GM18517 (cell line): Measurements from ENCODE around the gene SEPHS2.
"Not testable (repeated sequence)": the region's sequence is repeated elsewhere in the genome, so short reads cannot be mapped to it uniquely, and the experiment has no call there.

Source experiments
- ATAC-seq: cut with Tn5 transposase; IDR thresholded peaks from one replicate; pipeline ENCODE4 v1.9.1; 2021; ENCODE audit warnings: mild to moderate bottlenecking, moderate library complexity; ENCODE audit not compliant: unreplicated experiment

SEPHS2 gene, protein sequence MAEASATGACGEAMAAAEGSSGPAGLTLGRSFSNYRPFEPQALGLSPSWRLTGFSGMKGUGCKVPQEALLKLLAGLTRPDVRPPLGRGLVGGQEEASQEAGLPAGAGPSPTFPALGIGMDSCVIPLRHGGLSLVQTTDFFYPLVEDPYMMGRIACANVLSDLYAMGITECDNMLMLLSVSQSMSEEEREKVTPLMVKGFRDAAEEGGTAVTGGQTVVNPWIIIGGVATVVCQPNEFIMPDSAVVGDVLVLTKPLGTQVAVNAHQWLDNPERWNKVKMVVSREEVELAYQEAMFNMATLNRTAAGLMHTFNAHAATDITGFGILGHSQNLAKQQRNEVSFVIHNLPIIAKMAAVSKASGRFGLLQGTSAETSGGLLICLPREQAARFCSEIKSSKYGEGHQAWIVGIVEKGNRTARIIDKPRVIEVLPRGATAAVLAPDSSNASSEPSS

DNA sequence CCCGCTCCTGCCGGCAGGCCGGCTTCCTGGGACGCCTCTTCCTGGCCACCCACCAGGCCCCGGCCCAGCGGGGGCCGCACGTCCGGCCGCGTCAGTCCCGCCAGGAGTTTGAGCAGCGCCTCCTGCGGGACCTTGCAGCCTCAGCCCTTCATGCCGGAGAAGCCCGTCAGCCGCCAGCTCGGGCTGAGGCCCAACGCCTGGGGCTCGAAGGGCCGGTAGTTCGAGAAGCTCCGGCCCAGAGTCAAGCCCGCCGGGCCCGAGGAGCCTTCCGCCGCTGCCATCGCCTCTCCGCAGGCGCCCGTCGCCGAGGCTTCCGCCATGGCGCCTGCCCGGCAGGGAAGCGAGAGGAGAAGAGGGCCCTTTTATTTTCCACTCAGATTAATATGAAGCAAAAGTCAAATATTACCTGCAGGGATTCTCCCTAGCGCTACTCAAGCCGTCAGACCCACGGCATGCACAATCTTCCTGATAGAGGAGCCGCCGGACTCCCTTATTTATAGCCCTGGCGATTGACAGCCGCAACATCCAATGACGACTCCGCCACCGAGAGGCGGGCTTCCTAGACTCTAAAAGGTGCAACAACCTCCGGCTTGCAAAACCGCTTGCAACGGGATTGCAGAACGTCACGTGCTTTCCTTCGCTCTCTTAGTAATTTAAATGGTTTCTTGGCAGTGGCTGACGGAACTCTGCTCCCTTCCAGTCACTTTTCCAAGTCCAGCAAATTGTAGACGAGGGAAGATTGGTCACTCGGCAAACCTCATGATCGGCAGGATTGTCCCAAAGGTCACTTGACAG lies at the start of gene SEPHS2:
Gene SEPHS2, minus strand, starts transcription at position 467 of the 795 bp plus-strand sequence. Its CDS starts 147 bp downstream, at position 320.
- peak; percentile 63 for ATAC-seq

DNA sequence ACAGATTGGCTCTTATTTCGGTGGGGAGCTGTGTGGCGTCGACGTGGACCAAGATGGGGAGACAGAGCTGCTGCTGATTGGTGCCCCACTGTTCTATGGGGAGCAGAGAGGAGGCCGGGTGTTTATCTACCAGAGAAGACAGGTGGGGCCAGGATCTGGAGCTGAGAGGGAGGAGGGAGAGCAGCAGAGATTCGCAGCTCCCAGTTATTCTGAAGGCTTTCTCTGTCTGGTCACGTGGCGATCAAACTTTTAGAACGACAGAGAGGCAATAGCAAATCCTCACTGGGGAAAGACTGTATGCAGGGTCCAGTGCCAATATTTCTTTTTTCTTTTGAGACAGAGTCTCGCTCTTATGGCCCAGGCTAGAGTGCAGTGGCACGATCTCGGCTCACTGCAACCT lies 49.0 kb upstream of the SEPHS2 start:
- no peak for ATAC-seq

DNA sequence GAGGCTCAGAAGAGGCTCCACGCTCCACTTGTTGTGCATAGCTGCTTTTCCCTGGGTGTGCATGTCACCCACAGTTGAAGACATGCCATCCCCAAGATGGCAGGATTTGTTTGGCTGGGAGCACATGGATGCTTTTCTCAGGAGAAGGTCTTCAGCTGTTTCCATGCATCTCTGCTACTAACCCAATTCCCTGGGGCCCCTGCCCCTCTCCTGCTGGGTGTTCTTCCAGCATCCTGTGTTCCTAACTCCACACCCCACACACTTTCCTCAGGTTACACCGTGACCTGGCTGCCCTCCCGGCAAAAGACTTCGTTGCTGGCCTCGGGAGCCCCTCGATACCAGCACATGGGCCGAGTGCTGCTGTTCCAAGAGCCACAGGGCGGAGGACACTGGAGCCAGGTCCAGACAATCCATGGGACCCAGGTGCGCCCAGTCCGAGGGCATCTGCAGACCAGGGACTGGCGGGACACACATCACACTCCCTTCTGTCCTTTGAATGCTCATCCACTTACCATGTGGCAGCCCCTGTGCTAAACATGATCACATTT lies 48.3 kb upstream of the SEPHS2 start:
- ATAC-seq: no peak

DNA sequence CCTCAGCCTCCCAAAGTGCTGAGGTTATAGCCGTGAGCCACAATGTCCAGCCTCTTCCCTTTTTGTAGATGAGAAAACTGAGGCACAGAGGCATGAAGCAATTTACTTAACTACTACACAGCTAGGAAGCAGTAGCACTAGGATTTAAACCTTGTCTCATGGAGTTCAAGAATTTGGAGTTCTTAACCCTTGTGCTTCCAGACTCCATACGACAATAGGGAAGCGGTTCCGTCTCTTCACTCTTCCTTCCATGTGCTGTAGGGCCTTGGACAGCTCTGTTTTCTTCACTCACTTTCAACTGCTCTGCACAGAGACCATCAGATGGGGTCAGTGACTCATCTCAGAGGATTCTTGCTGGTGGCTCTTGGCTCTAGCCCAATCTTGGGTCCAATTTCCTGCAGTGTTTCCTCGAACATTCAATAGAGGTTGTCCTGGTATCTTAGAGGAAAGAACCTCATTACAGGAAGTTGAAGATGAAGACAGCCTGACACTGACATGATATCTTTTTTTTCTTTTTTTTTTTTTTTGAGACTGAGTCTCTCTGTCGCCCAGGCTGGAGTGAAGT lies 46.2 kb upstream of the SEPHS2 start:
- ATAC-seq: no peak

DNA sequence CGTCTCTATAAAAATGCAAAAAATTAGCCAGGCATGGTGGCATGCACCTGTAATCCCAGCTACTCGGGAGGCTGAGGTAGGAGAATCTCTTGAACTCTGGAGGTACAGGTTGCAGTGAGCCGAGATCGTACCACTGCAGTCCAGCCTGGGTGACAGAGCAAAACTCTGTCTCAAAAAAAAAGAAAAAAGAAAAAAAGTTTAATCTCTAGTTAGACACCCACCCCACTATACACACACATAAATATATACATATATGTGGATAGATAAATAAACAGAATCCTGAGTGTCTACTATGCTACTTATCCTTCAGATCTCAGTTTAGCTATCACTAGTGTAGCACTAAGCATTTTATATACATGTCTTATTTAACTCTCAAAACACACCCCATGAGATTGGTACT lies 45.6 kb upstream of the SEPHS2 start:
- no peak for ATAC-seq

DNA sequence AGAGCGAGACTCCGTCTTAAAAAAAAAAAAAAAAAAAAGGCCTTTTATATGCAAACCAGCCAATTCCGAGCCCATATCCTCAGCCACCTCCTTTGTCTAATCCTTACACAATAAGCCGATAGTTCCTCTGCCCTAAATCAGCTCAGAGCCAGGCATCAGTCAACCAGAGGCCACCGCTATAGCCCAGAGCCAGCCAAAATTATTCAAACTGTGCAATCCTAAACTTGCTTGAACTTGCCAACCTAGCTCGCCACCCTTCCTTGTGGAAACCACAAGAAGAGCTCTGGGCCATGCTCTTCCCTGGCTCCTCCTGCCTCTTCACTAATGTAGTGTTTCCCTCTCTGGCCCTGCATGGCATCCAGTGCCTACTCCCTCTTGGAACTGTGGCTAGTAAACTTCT lies 44.5 kb upstream of the SEPHS2 start:
- ATAC-seq: no peak

DNA sequence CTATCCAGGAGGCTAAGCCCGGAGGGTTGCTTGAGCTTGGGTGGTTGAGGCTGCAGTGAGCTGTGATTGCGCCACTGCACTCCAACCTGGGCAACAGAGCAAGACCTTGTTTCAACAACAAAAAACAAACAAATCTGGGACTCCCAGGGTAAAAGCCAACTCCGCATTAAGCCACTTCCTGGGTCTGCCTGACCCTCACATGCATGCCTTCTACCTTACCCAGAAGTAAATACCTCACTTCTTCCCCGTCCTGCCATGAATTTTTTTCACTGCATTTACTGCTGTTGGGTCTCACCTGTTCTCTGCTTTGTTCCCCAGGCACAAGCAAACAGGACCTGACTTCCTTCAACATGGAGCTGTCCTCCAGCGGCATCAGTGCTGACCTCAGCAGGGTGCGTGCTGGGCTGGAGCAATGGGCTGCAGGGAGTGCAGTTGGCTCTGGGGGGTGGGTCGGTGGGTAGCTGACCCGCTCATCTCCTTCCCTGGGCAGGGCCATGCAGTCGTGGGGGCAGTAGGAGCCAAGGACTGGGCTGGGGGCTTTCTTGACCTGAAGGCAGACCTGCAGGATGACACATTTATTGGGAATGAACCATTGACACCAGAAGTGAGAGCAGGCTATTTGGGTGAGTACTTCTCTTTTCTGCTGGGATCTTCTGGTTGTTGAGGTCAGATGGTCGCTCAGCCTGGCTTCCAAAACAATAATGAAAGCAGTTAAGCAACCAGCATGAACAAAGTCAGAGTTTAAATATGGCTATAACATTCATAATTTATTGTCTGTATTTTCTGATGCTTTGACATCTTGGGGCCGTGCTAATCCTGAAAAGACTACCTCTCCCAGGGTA lies 43.3 kb upstream of the SEPHS2 start:
- no peak for ATAC-seq

DNA sequence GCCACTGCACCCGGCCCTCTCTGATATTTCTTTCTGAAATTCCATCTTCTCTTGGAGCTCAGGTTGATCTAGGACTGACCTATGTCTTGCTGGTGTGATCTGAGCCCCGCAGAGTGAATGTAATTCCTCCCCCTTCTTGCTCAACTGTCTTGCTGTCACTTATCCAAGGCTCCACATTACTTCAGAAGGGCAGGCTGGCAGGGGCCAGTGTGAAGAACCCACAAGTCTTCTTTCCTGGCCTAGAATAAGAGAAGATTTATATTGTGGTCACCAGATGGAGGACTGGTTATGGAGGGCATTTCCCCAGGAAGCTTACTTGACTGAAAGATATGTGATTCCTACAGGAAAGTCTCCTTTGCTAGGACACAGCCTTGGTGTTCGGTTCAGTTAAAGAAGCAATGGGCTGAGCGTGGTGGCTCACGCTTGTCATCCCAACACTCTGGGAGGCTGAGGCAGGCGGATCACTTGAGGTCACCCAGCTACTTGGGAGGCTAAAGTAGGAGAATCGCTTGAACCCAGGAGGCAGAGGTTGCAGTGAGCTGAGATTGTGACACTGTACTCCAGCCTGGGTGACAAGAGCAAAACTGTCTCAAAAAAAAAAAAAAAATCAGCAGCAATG lies 40.3 kb upstream of the SEPHS2 start:
- no peak for ATAC-seq

DNA sequence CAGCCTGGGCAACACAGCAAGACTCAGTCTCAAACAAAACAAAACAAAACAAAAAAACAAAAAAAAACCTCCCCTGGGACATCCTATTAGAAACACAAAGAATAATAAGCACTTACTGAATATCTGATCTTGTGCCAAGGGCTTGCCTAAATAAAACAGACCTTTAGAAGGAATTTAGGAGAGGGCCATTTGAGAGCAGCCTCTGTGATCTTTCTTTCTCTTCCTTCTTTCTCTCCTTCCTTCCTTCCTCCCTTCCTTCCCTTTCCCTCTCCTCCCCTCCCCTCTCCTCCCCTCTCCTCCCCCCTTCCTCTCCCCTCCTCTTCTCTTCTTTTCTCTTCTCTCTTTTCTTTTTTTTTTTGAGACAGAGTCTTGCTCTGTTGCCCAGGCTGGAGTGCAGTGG lies 39.2 kb upstream of the SEPHS2 start:
- ATAC-seq: no peak

DNA sequence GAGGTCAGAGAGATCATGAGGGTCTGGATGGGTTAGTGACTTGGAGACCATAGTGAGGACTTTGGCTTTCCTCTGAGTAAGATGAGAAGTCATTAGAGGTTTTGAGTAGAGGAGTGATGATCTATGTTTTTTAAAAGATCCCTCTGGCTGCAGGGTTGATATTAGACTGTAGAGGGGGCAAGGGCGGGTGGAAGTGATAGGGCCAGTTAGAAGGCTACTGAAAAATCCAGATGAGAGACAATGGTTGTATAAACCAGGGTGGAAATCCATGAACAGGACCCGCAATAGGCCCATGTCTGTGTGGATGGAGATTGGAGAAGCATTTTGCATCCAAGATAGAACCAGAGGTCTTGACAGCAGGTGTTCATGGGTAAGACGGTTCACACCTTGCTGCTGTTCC lies 36.7 kb upstream of the SEPHS2 start:
- no peak for ATAC-seq

DNA sequence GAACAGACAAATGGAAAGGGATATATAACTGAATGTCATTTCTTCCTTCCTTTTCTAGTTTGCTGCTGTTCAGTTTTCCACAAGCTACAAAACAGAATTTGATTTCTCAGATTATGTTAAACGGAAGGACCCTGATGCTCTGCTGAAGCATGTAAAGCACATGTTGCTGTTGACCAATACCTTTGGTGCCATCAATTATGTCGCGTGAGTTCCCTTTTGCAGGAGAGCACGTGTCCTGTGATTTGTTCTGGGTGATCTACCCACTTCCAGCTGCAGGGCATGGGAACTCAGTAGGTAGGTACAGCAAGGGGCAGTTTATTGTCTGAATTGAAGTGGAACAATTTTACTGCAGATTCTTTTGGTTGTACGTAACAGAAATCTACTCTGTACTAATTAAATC lies 35.7 kb upstream of the SEPHS2 start:
- no peak for ATAC-seq

DNA sequence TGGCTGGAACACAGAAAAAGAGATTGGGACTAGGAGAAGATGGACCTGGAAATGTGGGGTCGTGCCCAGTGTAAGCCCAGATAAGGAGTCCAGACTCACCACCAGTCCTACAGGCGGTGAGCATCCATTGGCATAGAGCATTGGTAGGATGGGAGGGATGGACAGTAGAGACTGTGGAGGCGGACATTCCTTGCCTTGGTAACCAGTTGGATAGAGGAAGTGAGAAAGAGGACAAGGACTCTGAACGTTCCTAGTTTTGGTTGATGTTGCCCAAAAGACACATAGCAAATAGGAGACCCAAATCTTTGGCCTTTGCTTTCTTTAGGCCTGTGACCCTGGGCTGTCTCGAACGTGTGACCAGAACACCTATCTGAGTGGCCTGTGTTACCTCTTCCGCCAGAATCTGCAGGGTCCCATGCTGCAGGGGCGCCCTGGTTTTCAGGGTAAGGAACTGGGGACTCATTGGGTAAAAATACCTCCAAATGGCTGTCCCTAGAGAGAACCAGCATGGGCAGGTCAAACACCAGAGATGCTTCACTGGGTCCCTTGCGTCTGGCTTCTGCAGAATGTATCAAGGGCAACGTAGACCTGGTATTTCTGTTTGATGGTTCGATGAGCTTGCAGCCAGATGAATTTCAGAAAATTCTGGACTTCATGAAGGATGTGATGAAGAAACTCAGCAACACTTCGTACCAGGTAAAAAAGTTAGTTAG lies 33.2 kb upstream of the SEPHS2 start:
- no peak for ATAC-seq

DNA sequence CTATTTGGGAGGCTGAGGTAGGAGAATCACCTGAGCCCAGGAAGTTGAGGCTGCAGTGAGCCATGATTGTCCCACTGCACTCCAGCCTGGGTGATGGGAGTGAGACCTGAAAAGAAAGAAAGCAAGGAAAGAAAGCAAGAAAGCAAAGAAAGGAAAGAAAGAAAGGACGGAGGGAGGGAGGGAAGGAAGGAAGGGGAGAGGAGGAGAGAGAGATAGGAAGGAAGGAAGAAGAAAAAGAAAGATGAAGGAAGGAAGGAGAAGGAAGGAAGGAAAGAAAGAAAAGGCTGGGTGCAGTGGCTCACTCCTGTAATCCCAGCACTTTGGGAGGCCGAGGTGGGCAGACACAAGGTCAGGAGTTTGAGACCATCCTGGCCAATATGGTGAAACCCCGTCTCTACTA lies 32.1 kb upstream of the SEPHS2 start:
- ATAC-seq: not testable (repeated sequence)

DNA sequence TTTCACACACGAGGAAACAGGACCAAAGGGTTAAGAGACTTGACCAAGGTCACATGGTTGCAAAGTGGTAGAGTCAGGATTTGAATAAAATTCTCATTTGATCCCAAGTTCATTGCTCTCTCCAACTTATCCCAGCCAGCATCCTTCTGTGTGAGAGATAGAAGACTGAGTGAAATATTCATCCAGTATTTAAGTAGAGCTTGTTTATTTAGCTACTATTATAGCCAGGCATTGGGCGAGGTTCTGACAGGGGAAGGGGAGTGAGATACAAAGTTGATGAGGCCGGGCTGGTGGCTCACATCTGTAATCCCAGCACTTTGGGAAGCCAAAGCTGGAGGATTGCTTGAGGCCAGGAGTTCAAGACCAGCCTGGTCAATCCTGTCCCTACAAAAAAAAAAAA lies 31.3 kb upstream of the SEPHS2 start:
- ATAC-seq: no peak

DNA sequence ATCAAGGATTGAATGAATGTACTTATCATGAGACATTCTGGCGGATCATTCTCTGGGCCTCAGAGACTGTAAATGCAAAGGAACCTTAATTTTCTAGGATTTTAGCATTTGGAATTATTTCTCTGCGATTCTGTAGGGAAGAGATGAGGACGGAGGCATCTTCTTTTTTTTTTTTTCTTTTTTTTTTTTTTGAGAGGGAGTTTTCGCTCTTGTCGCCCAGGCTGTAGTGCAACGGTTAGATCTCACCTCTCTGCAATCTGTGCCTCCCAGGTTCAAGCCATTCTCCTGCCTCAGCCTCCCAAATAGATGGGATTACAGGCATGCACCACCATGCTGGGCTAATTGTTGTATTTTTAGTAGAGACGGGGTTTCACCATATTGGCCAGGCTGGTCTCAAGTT lies 29.0 kb upstream of the SEPHS2 start:
- ATAC-seq: no peak

DNA sequence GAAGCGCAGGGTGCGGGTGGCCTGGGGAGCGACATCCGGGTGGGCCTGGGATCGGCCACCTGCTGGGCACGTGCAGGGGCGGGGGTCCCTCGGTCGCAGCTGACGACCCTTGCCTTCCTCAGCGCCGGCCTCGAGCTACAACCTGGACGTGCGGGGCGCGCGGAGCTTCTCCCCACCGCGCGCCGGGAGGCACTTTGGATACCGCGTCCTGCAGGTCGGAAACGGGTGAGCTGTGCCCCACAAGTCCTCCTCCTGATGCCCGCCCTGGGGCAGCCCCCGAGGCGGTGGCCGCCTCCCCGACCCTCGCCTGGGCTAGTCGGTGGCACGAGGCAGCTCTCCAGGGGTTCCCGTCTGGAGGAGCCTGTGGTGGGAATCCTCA lies 28.4 kb upstream of the SEPHS2 start:
- ATAC-seq: no peak

DNA sequence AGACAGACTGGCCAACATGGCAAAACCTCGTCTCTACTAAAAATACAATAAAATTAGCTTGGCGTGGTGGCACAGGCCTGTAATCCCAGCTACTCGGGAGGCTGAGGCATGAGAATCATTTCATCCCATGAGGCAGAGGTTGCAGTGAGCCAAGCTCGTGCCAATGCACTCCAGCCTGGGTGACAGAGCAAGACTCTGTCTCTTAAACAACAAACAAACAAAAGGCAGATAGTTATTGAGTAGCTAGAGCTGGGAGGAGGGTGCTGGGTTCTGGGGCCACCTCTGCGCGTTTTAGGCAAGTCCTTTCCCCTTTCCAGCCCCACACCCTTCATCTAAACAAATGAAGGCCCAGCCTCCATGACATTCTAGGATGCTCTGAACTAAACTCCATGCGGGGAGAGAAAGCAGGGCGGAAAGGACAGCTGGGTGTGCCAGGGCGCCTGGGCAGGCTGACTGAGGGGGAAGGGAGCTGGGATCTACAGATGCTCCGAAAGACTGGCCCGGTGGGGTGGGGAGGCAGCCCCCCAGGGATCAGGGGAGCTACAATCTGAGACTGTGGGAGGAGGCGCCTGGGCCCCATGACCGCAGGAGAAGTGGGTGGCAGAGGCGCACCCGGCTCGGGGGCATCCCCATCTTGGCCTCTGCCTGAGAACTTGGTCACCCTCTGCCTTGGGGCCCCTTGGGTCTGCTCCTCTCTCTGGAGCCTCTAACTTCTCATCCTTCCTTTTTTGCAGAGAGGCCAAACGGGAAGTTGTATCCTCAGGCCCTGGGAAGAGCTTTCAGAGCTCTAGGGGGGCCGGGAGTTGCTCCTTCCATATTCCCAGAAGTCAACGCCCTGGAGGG lies 27.8 kb upstream of the SEPHS2 start:
- ATAC-seq: no peak

DNA sequence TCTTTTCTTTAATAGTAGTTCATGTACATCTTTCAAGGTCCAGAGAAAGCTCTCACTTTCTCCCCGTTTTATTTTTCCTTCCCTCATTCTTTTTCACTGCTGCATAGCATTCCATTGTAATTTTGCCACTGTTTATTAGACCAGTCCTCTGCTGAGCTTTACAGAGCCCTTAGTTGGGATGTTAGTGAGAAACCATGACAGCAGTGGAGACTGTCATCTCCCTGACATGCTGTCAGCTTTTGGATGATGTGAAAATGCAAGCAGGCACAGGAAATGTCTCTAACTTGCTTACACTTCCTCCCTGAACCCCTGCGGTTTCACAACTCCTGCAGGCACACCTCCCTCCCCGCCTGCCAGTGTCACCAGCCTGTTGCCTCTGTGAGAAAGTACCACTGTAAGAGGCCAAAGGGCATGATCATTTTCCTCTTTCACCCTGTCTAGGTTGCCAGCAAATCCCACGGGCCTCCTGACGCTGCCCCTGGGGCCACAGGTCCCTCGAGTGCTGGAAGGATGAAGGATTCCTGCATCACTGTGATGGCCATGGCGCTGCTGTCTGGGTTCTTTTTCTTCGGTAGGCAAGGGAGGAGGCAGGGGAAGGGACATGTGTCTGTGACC lies 26.8 kb upstream of the SEPHS2 start, which contains the start of gene ITGAL:
Gene ITGAL, plus strand, starts transcription at position 415 of the 615 bp plus-strand sequence. Its CDS starts 96 bp downstream, at position 511.
- peak; percentile 48 for ATAC-seq
